OCI-LY1 (cell line): ENCODE measurements around the gene EZH2.

Source experiments
- H2AFZ ChIP-seq: fragments of 200-600 bp; sonication (generic), shearing (Covaris generic); 2 replicates; pipeline ENCODE4 v1.6.0; 2014; ENCODE audit warnings: antibody characterized with exemption, mild to moderate bottlenecking, low read length
- H3F3A ChIP-seq: fragments of 200-600 bp; sonication (generic), shearing (Covaris generic); 2 replicates; pipeline ENCODE4 v1.6.0; 2014; ENCODE audit warnings: mild to moderate bottlenecking, antibody characterized with exemption, low read length, moderate library complexity; ENCODE audit not compliant: insufficient read depth
- H3K27ac ChIP-seq: fragments of 200-600 bp; sonication (generic); 2 replicates; pipeline ENCODE4 v1.5.1; 2014; ENCODE audit warnings: low read length, mixed run types, mild to moderate bottlenecking, low read depth; ENCODE audit not compliant: poor library complexity, severe bottlenecking
- H3K27me3 ChIP-seq: fragments of 200-600 bp; sonication (generic); 2 replicates; pipeline ENCODE4 v1.6.0; 2014; ENCODE audit warnings: antibody characterized with exemption, mild to moderate bottlenecking, low read length, moderate library complexity; ENCODE audit not compliant: insufficient read depth
- H3K36me3 ChIP-seq: fragments of 200-600 bp; sonication (generic); 2 replicates; pipeline ENCODE4 v1.6.1; 2014; ENCODE audit warnings: mild to moderate bottlenecking, antibody characterized with exemption, low read length, moderate library complexity, mixed read lengths; ENCODE audit not compliant: insufficient read depth
- H3K4me1 ChIP-seq: fragments of 200-600 bp; sonication (generic); 2 replicates; pipeline ENCODE4 v1.5.1; 2014; ENCODE audit warnings: mild to moderate bottlenecking, low read length, moderate library complexity; ENCODE audit not compliant: insufficient read depth, severe bottlenecking
- H3K4me2 ChIP-seq: fragments of 200-600 bp; sonication (generic), shearing (Covaris generic); 2 replicates; pipeline ENCODE4 v1.6.1; 2014; ENCODE audit warnings: low read length
- H3K4me3 ChIP-seq: fragments of 200-600 bp; sonication (generic); 2 replicates; pipeline ENCODE4 v1.5.1; 2014; ENCODE audit warnings: low read length, low read depth, mild to moderate bottlenecking, mixed read lengths; ENCODE audit not compliant: poor library complexity, severe bottlenecking
- H3K79me2 ChIP-seq: fragments of 200-600 bp; shearing (Covaris generic); 2 replicates; pipeline ENCODE4 v1.6.1; 2016; ENCODE audit warnings: mixed run types, low read length, mixed read lengths; ENCODE audit not compliant: insufficient read depth
- H3K9ac ChIP-seq: fragments of 200-600 bp; sonication (generic), shearing (Covaris generic); 2 replicates; pipeline ENCODE4 v1.6.1; 2014; ENCODE audit warnings: mild to moderate bottlenecking, low read length, mixed read lengths
- H3K9me2 ChIP-seq: fragments of 200-600 bp; sonication (generic), shearing (Covaris generic); 2 replicates; pipeline ENCODE4 v1.6.1; 2014; ENCODE audit warnings: low read depth, mild to moderate bottlenecking, low read length, mixed read lengths
- H3K9me3 ChIP-seq: fragments of 200-600 bp; shearing (Covaris generic); 2 replicates; pipeline ENCODE4 v1.6.1; 2014; ENCODE audit warnings: low read length, mixed read lengths
- H4K20me1 ChIP-seq: fragments of 200-600 bp; sonication (generic), shearing (Covaris generic); 2 replicates; pipeline ENCODE4 v1.6.0; 2016; ENCODE audit warnings: mild to moderate bottlenecking, low read length; ENCODE audit not compliant: insufficient read depth
- EZH2 ChIP-seq: fragments of 200-600 bp; sonication (generic), shearing (Covaris generic); IDR thresholded peaks from 2 replicates; pipeline ENCODE4 v1.8.0; 2017; ENCODE audit warnings: borderline replicate concordance, mixed run types, mild to moderate bottlenecking, antibody characterized with exemption, low read length, moderate library complexity, mixed read lengths
- TF ChIP-seq, protein P1 (sequence below): fragments of 200-600 bp; sonication (generic), shearing (Covaris generic); IDR thresholded peaks from 2 replicates; pipeline ENCODE4 v1.5.1; 2017; ENCODE audit warnings: mild to moderate bottlenecking, antibody characterized with exemption, low read length, moderate library complexity, mixed read lengths

EZH2 gene

GRCh38 chr7:148796841-148797240, 87.2 kb downstream of the EZH2 start:
- Histone ChIP-seq H3F3A (no peaks in the 10 kb centered on the region), H3K27ac (no peak overlapping the region), H3K36me3 (peaks cover 90% of the 10 kb centered on the region), H3K79me2 (no peaks in the 10 kb centered on the region), H3K27me3 (no peaks in the 10 kb centered on the region), H3K9ac (no peak overlapping the region), H4K20me1 (no peaks in the 10 kb centered on the region), H2AFZ (no peak overlapping the region), H3K4me1 (no peaks in the 10 kb centered on the region), H3K4me2 (no peak overlapping the region), H3K4me3 (no peak overlapping the region), H3K9me3 (no peaks in the 10 kb centered on the region), H3K9me2 (no peaks in the 10 kb centered on the region)
- TF ChIP-seq, protein P1, sequence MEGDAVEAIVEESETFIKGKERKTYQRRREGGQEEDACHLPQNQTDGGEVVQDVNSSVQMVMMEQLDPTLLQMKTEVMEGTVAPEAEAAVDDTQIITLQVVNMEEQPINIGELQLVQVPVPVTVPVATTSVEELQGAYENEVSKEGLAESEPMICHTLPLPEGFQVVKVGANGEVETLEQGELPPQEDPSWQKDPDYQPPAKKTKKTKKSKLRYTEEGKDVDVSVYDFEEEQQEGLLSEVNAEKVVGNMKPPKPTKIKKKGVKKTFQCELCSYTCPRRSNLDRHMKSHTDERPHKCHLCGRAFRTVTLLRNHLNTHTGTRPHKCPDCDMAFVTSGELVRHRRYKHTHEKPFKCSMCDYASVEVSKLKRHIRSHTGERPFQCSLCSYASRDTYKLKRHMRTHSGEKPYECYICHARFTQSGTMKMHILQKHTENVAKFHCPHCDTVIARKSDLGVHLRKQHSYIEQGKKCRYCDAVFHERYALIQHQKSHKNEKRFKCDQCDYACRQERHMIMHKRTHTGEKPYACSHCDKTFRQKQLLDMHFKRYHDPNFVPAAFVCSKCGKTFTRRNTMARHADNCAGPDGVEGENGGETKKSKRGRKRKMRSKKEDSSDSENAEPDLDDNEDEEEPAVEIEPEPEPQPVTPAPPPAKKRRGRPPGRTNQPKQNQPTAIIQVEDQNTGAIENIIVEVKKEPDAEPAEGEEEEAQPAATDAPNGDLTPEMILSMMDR = no peak
- TF ChIP-seq EZH2 = no peak

DNA sequence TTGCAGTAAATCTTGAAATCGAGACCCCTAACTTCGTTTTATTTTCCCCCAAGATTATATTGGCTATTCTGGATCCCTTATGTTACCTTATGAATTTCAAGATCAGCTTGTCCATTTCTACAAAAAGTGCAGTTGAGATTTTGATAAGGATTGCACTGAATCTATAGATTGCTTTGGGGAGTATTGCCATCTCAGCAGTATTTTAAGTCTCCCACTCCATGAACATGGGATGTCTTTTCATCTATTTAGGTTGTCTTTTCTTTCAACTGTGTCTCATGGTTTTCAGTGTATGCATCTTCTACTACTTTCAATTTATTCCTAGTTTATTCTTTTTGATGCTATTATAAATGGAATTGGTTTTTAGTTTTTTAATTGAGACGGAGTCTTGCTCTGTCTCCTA, 89.6 kb downstream of the EZH2 start:
- Histone ChIP-seq H3K9me2 (no peaks in the 10 kb centered on the region), H4K20me1 (no peaks in the 10 kb centered on the region), H3K4me3 (no peak overlapping the region), H3F3A (no peaks in the 10 kb centered on the region), H3K27ac (no peak overlapping the region), H3K9ac (no peak overlapping the region), H2AFZ (no peak overlapping the region), H3K36me3 (peaks cover 91% of the 10 kb centered on the region), H3K79me2 (no peaks in the 10 kb centered on the region), H3K4me1 (no peaks in the 10 kb centered on the region), H3K4me2 (no peak overlapping the region), H3K27me3 (no peaks in the 10 kb centered on the region), H3K9me3 (no peaks in the 10 kb centered on the region)
- TF ChIP-seq EZH2 = no peak
- TF ChIP-seq, protein P1 = no peak

DNA sequence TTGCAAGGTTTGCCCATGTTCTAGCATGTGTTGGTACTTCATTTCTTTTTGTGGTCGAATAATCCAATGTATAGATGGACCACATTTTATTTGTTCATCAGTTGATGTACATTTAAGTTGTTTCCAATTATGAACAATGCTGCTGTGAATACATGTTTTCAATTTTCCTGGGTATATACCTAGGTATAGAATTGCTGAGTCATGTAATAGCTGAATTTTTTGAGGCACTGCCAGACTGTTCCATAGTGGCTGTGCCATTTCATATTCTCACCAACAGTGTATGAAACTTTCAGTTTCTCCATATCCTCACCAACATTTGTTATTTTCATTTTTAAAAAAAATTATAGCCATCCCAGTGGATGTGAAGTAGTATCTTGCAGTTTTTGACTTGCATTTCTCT, 90.5 kb downstream of the EZH2 start:
- Histone ChIP-seq H4K20me1 (no peaks in the 10 kb centered on the region), H3K36me3 (peaks cover 91% of the 10 kb centered on the region), H3K9ac (no peak overlapping the region), H3F3A (no peaks in the 10 kb centered on the region), H3K79me2 (no peaks in the 10 kb centered on the region), H3K9me3 (no peaks in the 10 kb centered on the region), H3K27ac (no peak overlapping the region), H3K27me3 (no peaks in the 10 kb centered on the region), H3K4me1 (no peaks in the 10 kb centered on the region), H3K9me2 (no peaks in the 10 kb centered on the region), H3K4me3 (no peak overlapping the region), H2AFZ (no peak overlapping the region), H3K4me2 (no peak overlapping the region)
- TF ChIP-seq, protein P1 = no peak
- TF ChIP-seq EZH2 = no peak
